ENCODE results near the gene SEC22C.

Gene SEC22C

DNA sequence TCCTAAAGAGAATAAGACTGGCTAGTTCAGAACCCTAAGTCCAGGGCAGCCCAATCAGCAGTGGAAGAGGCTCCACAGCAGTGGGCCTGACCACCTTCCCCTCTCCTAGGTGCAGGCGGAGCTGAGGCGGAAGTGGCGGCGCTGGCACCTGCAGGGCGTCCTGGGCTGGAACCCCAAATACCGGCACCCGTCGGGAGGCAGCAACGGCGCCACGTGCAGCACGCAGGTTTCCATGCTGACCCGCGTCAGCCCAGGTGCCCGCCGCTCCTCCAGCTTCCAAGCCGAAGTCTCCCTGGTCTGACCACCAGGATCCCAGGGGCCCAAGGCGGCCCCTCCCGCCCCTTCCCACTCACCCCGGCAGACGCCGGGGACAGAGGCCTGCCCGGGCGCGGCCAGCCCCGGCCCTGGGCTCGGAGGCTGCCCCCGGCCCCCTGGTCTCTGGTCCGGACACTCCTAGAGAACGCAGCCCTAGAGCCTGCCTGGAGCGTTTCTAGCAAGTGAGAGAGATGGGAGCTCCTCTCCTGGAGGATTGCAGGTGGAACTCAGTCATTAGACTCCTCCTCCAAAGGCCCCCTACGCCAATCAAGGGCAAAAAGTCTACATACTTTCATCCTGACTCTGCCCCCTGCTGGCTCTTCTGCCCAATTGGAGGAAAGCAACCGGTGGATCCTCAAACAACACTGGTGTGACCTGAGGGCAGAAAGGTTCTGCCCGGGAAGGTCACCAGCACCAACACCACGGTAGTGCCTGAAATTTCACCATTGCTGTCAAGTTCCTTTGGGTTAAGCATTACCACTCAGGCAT, 45.6 kb downstream of the SEC22C start:
- DNase-seq (ENCODE audit: low spot score) = peak; percentile 38

DNA sequence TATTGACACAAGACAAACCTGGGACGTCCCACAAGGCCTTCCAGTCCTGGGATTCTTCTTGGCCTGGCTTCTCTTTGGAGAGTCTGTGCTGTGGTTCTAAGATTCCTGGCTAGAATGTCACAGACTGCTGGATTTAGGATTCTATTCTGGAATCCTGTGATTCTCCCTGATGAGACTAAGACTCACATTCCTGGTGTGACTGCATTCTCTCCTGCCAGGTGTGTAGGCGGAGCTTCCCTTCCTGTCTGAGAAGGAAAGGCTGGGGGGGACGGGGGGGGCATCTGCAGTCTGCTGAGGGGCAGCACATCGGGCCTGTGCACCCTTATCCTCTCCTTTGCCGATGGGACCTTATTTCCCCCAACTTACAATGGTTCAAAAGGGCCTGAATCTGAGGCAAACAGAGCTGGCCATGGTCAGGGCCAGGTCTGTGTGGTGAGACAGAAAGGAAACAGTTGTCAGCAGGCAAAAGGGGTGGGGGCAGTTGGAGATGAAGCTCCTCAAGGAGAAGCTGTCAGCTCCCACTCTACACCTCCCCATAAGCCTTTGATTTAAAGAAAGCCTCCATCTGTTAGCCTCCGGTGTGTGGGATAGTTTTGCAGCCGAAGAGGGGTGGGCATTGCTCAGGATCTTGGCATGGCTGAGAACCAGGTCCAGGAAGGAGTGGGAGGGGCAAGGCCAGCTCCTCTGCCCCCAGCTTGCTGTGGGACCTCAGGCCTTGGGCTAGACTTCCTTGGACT, 48.4 kb downstream of the SEC22C start:
- no peak for DNase-seq (ENCODE audit: low spot score)

DNA sequence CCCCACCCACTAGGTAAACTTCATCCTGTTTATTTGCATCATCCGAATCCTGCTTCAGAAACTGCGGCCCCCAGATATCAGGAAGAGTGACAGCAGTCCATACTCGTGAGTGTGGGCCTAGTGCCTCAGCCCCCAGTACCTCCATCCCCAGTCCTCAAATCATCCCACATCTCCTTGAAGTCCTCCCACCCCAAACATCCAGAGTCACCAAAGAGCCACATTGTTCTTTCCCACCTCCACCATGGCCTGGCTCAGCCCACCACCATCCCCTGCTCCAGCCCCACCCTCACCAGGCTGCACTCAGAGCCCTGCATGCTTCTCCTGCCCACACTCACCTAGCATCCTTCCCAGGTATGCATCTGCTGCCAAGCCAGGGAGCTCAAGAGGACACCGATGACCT, 49.5 kb downstream of the SEC22C start:
- DNase-seq (ENCODE audit: low spot score) = no peak

DNA sequence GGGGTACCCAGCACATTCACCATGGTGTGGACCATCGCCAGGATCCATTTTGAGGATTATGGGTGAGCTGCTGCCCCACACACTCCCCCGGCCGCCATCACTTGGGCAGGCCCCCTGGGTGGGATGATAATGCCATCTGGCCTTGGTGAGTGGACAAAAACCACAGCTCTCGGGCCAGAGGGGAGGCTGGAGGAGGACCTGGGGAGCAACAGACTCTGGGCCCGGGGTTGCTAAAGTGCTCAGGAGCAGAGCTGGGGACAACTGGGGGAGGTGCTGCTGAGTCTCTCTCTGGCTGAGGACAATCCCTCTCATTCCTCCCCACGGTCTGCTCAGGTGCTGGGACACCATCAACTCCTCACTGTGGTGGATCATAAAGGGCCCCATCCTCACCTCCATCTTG, 50.3 kb downstream of the SEC22C start:
- DNase-seq (ENCODE audit: low spot score) = no peak

DNA sequence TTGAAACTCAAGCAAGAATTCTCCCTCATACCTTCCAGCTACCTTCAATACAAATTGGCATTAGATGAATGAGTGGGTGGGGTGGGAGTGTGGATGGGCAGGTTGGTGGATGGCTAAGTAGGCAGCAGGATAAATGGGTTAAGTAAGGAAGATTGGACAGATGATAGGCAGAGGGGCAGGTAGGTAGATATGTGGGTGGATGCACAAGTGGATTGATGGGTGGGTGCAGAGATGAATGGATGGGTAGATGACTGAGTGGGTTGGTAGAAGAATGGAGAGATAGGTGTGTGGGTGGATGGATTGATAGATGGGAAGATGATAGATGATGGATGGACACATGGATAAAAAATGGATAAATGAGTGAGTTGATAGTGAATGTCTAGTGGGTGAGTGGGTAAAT, 51.7 kb downstream of the SEC22C start:
- DNase-seq (ENCODE audit: low spot score) = no peak

DNA sequence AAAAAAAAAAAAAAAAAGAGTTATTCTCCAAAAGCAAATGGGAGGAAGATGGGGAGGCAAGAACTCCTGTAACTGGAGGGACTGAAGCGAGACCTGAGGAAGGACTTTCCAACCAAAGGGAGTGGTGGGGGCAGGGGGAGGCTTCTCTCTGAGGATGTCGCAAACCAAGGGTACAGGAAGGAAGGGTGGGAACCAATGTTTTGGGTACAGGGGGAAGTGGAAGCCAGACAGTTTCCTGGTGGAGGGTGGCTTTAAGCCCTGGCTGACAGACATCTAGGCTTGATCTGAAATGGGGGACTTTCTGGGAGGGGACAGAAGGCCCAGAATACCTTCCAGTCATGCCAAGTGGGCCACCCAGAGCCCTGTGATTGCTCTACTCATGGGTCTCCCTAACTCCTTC, 52.3 kb downstream of the SEC22C start:
- DNase-seq (ENCODE audit: low spot score) = peak; percentile 32

DNA sequence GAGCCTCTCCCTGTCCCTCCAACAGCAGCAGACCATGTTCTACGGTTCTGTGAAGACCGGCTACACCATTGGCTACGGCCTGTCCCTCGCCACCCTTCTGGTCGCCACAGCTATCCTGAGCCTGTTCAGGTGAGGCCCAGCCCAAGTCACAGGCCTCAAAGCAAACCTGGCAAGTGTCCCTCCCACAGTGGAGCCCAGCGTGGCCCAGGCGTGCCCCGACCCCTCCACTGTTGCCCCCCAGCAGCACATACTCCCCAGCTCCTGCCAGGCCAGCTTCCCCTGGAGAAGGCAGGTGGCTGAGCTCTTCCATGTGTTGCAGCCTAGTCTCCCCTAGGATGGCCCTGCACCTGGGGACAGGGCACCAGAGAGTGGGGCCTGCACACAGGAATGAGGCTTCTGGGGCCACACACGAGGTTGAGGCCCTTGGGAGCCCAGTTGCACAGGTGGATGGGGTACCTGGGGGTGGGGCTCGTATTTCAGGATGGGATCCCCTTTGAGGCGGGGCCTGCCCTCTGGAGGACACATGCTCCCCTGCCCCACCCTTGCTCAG, 54.3 kb downstream of the SEC22C start:
- no peak for DNase-seq (ENCODE audit: low spot score)

DNA sequence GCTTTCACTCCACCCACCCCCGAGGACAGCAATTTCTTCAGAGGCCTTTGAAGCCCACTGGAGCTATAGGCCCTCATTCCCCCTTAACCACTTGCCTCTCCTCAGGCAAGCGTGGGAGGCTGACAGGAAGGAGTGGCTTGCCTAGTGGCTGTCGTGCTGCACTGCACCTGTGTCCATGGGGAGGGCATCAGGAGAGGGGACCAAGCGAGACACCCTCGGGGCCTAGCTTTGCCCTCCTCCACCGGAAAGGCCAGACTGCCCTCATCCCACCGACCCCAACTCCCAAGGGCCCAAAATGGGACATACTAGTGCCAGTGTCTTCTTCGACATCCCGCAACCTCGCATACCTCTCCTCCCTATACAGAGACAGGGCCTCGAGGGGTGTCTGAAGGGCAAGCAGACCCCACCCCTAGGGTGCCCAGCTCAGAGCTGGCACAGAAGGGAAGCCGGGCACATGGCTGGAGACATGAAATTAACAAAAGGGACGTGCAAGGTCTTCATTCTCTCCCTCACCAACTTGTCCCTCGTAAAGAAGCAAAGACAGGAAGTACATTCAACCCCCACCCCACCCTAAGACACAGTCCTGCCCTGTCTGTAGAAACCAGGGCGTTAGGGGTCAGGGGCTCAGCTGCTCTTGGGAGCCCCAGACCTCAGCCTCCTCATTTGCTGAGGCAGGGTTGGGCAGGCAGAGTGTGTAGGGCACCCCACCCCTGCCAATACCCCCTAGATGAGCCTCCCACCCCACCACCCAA, 55.0 kb downstream of the SEC22C start:
- DNase-seq (ENCODE audit: low spot score) = no peak

DNA sequence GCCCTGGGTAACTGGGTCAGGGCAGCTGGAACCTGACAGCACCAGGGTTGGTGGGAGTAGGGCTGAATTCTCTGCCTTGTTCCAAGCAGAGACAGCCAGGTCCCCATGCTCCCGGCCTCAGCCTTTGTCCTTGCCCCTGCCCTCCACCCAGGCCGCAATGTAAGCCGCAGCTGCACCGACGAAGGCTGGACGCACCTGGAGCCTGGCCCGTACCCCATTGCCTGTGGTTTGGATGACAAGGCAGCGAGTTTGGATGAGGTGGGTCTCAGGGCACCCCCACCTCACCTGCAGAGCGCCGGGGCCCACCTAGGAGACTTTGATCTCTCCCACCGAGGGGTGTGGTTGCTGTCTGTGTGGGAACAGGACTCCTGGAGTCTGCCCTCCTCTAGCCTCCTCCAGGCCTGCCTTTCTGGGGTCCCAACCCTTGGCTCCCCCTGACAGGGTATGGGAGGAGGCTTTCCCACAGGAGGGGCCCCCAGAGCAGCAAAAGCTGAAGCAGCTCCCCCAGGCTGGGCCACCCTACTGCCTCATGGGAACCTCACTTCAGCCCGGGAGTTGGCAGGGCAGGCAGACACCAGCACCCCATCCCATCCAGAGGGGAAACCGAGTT, 55.9 kb downstream of the SEC22C start:
- DNase-seq (ENCODE audit: low spot score) = no peak

DNA sequence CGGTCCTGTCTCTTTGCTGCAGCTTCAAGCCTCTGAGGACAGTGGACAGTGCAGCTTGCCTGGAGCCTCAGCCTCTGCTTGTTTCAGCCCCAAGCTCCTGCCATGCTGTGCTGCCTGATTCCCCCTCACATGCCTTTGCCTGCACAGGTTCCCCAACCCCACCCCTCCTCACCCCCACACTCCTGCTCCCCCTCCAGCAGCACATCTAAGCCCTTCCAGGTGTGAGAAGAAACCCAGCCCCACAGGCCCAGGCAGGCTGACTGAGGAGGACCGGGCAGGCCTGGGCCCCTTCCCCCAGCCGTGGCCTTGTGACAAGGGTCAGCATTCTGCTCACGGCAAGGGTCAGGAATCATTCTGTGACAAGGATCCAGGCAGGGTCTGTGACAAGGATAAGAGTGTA, 56.6 kb downstream of the SEC22C start:
- DNase-seq (ENCODE audit: low spot score) = no peak

DNA sequence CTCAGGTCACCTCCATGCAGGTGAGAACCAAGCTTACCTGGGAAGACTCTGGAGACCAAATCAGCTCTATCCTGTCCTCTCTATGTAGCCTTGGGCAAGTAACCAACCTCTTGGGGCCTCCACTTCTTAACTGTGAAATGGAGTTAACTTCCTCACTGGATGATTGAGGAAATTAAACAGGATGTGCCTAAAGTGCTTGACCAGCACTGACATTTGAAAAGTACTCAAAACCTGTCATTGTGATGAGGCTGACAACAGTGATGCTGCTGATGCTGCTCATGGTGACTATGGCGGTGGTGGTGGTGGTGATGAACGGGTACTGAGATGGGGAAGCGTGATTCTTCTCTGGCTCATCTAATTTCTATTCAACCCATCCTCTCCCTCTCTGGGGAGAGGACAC, 57.0 kb downstream of the SEC22C start:
- DNase-seq (ENCODE audit: low spot score) = no peak

DNA sequence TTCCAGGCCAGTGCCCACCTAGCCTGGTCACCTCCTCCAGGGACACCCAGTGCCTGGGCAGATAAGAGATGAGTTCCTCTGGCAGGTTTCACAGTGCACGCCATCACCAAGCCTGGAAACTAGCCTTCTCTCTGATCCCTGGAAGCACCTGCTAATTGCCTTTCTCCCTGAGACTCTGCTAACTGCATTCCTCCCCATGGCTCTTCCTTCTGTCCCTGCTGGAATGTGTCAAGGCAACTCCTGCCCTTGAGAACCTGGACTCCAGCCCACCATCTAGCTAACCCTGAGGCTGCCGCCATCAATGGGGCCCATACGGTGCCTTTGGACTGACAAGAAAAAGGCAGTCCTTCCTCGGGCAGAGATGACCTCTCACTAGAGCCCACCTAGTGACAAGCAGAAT, 60.9 kb downstream of the SEC22C start:
- DNase-seq (ENCODE audit: low spot score) = no peak

DNA sequence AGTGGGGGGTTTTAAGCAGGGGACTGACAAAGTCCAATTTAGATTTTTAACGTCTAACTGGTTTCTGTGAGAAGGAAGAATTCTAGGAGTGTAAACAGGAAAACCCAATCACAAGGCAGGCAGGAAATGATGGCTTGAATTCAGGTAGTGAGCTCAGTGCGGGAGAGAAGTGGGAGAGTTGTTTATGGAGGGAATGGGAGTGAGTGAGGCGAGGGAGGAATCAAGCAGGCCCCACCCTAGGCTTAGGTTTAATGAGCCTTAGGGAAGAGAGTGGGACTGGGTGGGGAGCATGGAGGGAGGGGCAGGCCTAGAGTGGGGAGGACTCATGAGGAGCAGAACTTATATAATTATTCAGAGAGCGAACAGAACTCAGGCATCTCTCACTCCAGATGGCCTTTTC, 61.4 kb downstream of the SEC22C start:
- no peak for DNase-seq (ENCODE audit: low spot score)

DNA sequence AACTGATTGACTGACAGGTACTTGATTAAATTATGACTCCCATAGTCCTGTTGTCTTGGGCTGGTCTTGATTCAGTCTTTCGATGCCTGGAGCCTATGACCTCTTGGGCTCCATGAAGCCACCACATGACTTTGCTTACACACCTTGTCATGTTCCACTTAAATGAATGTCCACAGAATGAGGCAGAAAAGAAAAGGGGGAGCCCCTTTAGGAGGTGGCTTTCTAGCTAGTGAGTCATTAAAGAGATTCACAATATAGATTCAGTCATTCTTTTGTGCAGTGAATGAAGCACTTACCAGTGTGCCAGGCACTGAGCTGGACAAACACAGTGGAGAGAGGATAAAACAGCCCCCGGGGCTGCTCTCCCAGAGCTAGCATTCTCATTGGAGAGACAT, 62.2 kb downstream of the SEC22C start:
- DNase-seq (ENCODE audit: low spot score) = no peak

DNA sequence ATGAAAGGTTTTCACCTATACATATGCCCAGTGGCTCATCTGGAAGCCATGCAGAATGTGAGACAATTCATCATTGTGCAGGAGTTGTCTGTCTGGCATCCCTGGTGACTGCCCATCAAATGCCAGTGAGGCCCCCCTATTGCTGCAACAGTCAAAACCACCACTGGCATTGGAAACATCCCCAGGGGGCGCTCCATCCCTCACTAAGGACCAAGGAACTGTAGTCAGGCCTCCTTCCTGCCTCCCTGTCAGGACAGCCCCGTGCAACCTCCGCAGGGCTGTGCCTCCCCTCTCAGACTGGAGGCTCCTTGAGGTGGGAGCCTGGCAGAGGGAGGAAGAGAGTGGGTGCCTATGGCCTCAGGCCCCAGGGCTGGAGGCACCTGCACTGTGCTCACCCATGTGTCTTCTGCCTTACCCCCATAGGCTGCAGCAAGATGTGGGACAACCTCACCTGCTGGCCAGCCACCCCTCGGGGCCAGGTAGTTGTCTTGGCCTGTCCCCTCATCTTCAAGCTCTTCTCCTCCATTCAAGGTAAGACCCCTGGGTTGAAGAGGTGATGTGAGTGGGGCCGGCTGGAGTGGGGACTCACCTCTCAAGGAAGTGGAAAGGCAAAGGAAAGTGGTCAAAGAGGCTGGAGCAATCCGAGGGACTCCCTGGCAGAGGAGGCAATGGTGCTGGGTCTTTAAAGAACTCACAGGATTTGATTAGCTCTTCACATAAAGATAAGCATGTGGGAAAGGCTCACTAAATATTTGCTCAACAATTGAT, 62.8 kb downstream of the SEC22C start:
- no peak for DNase-seq (ENCODE audit: low spot score)

DNA sequence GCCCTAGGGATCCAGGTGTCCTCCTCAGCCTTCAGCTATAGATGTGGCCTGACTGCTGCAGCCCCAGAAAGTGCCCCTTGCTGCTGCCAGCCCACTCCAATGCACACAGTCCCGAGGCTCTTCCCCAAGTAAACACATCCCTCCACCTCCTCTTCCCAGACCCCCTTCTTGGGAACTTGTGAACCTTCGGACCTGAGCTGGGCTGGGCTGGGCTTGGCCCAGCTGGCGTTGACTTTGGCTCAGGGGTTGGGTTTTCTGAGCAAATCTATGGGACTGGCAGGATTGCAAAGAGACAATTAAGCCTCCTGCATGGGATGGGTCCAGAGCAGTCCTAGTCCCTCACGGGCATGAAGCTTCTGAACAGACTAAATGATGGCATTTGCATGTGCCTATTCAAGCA, 64.7 kb downstream of the SEC22C start:
- DNase-seq (ENCODE audit: low spot score) = no peak

DNA sequence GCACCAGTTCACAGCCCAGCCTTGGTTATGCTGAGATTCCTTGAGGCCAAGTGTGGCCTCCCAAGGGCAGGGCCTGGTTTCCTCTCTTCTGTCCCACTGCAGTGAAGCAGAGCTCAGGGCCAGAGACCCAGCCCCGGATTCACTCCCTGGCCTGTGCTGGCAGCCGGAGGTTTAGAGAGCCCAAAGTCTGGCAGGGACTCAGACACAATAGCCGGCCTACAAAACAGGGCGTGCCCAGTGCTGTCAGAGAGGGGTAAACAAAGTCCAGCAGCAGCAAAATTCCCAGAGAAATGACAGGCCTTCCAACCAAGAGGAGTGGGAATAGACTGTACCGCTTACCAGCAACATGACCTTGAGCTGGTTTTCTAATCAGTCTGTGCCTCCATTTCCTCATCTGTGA, 65.3 kb downstream of the SEC22C start:
- no peak for DNase-seq (ENCODE audit: low spot score)

DNA sequence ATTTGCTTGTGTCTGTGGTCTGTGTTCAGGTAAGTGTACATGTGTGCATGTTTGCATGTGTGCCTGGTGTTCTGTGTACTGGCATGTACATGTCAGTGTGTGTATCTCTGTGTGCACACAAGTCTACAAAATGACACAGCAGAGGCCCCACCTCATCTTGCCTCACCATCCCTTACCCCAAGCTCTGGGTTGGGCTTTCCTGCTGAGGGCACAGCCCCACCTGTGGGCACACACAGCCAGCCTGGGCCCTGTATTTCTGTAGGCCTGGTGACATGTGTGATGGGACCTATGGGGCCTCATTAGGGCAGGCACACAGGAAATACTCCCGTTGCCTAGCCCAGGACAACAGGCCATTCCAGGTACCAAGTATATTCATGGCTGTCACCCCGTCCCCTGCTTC, 65.8 kb downstream of the SEC22C start:
- no peak for DNase-seq (ENCODE audit: low spot score)

DNA sequence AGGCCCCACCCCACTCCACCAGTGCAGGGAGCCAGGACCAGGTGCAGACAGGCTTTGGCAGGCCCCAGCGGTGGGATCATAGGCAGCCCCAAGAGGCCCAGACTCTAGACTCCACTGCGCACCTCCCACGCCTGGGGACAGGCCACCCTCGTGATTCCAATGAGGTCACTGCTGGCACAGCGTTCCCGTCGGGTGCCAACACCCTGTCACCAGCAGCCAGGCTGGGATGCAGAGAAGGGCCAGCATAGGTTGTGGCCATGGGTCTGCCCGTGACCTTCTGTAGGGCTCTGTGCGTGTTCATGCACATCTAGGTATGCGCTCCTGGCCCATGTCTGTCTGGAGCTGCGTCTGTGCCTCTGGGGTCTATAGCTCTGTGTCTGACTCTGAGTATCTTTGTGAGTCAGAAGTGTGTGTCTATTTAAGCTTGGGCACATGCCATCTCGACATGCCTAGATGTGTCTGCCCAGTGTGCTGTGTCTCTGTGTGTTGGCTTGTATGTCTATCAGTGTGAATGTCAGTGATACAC, 66.3 kb downstream of the SEC22C start:
- DNase-seq (ENCODE audit: low spot score) = peak; percentile 57

DNA sequence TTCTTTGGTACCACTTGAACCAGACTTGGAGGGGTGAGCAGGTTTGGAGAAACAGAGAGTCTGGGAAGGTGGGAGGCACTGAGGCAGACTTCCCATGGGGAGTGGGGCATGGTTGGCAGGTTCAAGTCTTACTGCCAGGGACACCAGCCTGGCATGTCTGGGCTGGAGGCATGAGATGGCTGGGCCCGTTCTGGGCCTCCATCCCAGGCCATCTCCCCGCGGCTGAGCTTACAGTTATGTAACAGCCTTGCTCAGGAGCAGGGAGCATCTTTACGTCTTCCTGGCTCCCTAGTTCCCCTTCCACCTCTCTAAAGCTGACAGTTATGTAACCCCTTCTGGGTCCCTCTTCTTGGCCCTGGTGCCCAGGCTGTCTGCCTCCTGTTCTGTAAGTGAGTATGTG, 66.9 kb downstream of the SEC22C start:
- DNase-seq (ENCODE audit: low spot score) = no peak

DNA sequence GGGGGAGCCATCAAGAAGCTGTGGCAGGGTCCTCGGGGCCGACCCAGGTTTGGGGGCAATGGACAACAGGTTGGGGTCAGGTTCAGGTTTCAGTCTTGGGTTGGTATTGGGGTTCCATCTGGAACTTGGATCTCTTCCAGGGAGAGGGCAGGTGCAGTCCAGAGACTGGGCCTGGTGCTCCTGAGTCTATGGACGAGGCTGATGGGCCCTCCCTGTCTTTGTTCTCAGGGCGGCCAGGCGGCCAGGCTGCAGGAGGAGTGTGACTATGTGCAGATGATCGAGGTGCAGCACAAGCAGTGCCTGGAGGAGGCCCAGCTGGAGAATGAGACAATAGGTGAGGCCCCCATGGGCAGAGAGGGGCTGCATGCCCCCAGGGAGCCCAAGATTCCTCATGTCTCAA, 68.2 kb downstream of the SEC22C start:
- DNase-seq (ENCODE audit: low spot score) = no peak

Measured in Ammon's horn (tissue), 1 donor.